ENCODE data around the gene PDIK1L.

Gene PDIK1L

GRCh38 chr1:26164036-26164860 is 52.6 kb downstream of the PDIK1L start (continued):
- TF ChIP-seq ZNF394 (tag by site-specific recombination; IDR thresholded peaks at IDR 0.05; ENCODE audit: borderline replicate concordance) (no peak), YY2 (tag by site-specific recombination; IDR thresholded peaks at IDR 0.05) (peak; percentile 11; the same call in 1 of the 2 replicates), GLIS1 (tag by site-specific recombination; IDR thresholded peaks at IDR 0.05) (peak; percentile 73), ZNF311 (tag by site-specific recombination; IDR thresholded peaks at IDR 0.05; ENCODE audit: borderline replicate concordance) (no peak), ZBTB48 (tag by site-specific recombination; IDR thresholded peaks at IDR 0.05) (peak; percentile 89), ZNF335 (tag by site-specific recombination; conservative IDR thresholded peaks at IDR 0.05) (peak; percentile 50), ZNF560 (tag by site-specific recombination; IDR thresholded peaks at IDR 0.05; ENCODE audit: borderline replicate concordance) (peak; percentile 84; the same call in 1 of the 2 replicates), ZNF423 (tag by site-specific recombination; IDR thresholded peaks at IDR 0.05) (peak; percentile 36; the same call in 1 of the 2 replicates), SCRT2 (tag by site-specific recombination; IDR thresholded peaks at IDR 0.05) (0 out of 2 replicates have a peak, but pooled peaks have one; percentile 10), SCRT1 (tag by site-specific recombination; IDR thresholded peaks at IDR 0.05; ENCODE audit: borderline replicate concordance) (no peak), ZSCAN30 (tag by site-specific recombination; IDR thresholded peaks at IDR 0.05) (peak; percentile 82), YY1 (tag by site-specific recombination; IDR thresholded peaks at IDR 0.05) (peak; percentile 61; the same call in 1 of the 2 replicates), OSR2 (tag by site-specific recombination; IDR thresholded peaks at IDR 0.05) (no peak), SP7 (tag by site-specific recombination; IDR thresholded peaks at IDR 0.05) (0 out of 2 replicates have a peak, but pooled peaks have one; percentile 38), TSHZ1 (tag by site-specific recombination; IDR thresholded peaks at IDR 0.05; ENCODE audit: borderline replicate concordance) (no peak), ZNF449 (tag by site-specific recombination; IDR thresholded peaks at IDR 0.05) (no peak), ZFP41 (tag by site-specific recombination; IDR thresholded peaks at IDR 0.05; ENCODE audit: borderline replicate concordance) (no peak), ZXDB (tag by site-specific recombination; IDR thresholded peaks at IDR 0.05) (peak; percentile 33; the same call in 1 of the 2 replicates), ZNF549 (tag by site-specific recombination; IDR thresholded peaks at IDR 0.05) (no peak)
- TF ChIP-seq, protein P1, sequence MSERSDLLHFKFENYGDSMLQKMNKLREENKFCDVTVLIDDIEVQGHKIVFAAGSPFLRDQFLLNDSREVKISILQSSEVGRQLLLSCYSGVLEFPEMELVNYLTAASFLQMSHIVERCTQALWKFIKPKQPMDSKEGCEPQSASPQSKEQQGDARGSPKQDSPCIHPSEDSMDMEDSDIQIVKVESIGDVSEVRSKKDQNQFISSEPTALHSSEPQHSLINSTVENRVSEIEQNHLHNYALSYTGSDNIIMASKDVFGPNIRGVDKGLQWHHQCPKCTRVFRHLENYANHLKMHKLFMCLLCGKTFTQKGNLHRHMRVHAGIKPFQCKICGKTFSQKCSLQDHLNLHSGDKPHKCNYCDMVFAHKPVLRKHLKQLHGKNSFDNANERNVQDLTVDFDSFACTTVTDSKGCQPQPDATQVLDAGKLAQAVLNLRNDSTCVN (tag by site-specific recombination; optimal IDR thresholded peaks at IDR 0.05) = peak; percentile 62

Measured in HEK293 (cell line).